T-helper 17 cell (primary cell): ENCODE results near the gene SATB1. TPM values are rescaled to one million over a fixed set of nuclear protein-coding genes. Genes with fewer than 3 reads are reported as not detected.
A peak's percentile ranks its signal among the peaks of the same experiment; 100 is the strongest.

ENCODE experiments used
- ATAC-seq: fragments of 150-1000 bp; cut with Tn5 transposase; 2 replicates; pipeline ENCODE4 v1.10.0; 2021; ENCODE audit warnings: mild to moderate bottlenecking, moderate library complexity
- DNase-seq, 3 donors: peaks; one replicate each; pipeline versions ENCODE4 v3.0.0 to v3.0.0-alpha.2; 2020 to 2021
- H3K9me3 ChIP-seq: one replicate; pipeline ENCODE4 v1.7.0; 2013; ENCODE audit warnings: low read length, mild to moderate bottlenecking; ENCODE audit not compliant: control insufficient read depth, poor library complexity, severe bottlenecking
- H3K27ac Mint-ChIP-seq: one replicate; pipeline ENCODE4 v1.8.0; 2022; ENCODE audit warnings: mild to moderate bottlenecking, moderate library complexity, mixed read lengths
- H3K27me3 Mint-ChIP-seq: one replicate; pipeline ENCODE4 v1.8.0; 2022; ENCODE audit warnings: mixed read lengths
- H3K36me3 Mint-ChIP-seq: one replicate; pipeline ENCODE4 v1.8.0; 2022; ENCODE audit warnings: low read depth, mixed read lengths
- H3K4me1 Mint-ChIP-seq: one replicate; pipeline ENCODE4 v1.8.0; 2022; ENCODE audit warnings: mild to moderate bottlenecking, mixed read lengths
- H3K4me3 Mint-ChIP-seq: one replicate; pipeline ENCODE4 v1.8.0; 2022; ENCODE audit warnings: mild to moderate bottlenecking, moderate library complexity, mixed read lengths
- total RNA-seq, 4 donors: library from RNA in 2 of 4; stranded (reverse) in 2 of 4; gene quantifications; one replicate each; pipeline ENCODE4 v1.2.3 and lab custom pipeline; 2022 to 2026

The SATB1 gene
- total RNA-seq, 2 donors from 2014 or later: 208 TPM

DNA sequence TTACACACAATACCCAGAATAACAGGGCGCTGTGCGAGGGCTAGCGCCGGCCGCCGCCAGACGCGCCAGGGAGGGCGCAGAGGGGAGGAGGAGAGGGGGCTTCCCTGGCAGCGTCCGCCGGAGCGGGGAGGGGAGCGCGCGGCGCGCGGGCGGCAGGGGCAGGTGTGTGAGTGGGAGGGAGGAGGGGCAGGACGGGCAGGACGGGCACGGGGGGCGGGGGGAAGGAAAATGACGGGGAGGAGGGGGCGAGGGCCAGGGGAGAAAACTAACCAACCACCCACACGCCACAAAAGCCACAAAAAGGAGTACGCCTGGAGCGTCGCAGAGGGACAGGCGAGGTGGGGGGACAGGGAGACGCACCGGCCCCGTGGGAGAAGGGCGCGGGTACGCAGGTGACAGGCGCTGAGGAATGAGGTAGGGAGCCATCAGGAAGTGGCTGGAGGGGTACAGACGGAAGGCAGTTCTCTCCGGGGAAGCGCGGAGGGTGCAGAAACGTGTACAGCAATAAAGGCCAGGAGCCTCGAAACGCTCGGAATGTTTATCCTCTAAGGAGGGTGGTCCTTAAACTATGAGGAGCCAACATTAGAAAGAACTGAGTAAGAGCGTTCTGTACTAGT, 610 bp upstream of the SATB1 start:
- H3K27ac Mint-ChIP-seq: peak overlapping the region; percentile 98
- ATAC-seq: peak; percentile 67
- H3K9me3 ChIP-seq: no peaks in the 10 kb centered on the region
- H3K4me3 Mint-ChIP-seq: peak overlapping the region; percentile 97
- H3K4me1 Mint-ChIP-seq: peaks cover 49% of the 10 kb centered on the region
- no peaks in the 10 kb centered on the region for H3K27me3 Mint-ChIP-seq
- peak; percentile 57 to 68 (median 62) for DNase-seq
- peaks cover 5% of the 10 kb centered on the region for H3K36me3 Mint-ChIP-seq

DNA sequence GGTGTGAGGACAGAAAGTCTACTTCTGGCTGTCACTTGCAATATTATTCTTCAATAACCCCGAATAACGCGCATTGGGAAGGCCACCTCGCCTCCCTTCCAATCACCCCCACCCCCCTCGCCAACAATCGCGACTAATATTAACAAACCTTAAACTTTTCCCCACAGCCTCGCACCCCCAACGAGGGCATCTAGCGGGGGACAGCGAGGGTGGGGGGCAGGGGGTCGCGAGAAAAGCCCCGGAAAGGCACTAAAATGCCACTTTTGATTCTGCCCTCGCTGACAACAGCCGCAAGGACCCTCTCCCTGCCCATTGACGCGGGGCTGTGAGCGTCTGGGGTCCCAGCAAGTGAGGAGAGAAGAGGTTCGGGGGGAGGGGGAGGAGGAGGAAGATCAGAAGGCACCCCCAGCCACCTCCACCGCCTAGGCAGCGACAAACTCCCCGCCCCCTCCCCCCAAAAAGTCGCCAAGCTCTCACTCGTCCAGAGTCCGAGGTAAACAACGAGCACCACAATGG, 868 bp downstream of the SATB1 start:
- H3K9me3 ChIP-seq: no peaks in the 10 kb centered on the region
- no peaks in the 10 kb centered on the region for H3K27me3 Mint-ChIP-seq

DNA sequence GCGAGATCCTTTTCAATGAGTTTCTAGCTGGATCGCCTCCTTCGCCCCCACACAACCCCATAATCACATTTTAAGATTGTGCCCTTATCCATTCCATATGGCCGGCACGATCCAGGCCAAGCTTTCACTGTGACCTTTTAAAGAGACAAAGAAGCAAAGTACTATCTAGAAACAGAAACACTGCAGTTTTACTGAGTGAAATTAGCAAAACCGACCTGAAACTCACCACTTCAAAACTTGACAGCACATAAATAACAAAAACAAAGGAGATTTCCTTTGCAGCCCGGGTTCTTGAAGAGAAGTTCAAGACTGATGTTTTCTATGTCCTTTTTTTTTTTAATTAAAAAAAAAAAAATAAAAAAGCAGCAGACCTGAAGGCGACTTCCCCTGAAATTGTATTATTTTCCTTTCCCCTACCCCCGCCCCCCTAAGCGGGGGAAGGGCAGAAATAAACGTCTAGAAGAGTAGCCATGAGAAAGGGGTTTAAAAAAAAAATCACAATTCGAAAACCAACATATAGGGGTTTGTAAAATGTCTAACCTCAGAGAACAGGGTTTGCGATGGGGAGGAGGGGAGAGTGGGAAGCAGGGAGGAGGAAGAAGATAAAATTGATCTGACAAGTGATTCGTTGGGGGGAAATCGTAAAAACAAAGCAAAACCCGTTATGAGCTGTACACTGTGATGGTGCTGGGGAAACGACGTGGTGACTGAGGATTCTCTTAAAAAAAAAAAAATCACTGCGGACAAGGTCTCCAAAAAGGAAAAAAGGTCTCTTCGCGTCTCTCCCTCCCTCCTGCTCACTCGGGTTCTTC, 1.5 kb downstream of the SATB1 start:
- H3K9me3 ChIP-seq: no peaks in the 10 kb centered on the region
- H3K27ac Mint-ChIP-seq: peak overlapping the region; percentile 98
- H3K4me1 Mint-ChIP-seq: peaks cover 46% of the 10 kb centered on the region
- ATAC-seq: no peak
- no peaks in the 10 kb centered on the region for H3K27me3 Mint-ChIP-seq
- H3K36me3 Mint-ChIP-seq: peaks cover 5% of the 10 kb centered on the region
- H3K4me3 Mint-ChIP-seq: peak overlapping the region; percentile 97
- no peak for DNase-seq

More for the DNA sequence above, 868 bp downstream of the SATB1 start:
- ATAC-seq (peak; percentile 4), DNase-seq (no peak)
- peak overlapping the region; percentile 98 for H3K27ac Mint-ChIP-seq
- peaks cover 53% of the 10 kb centered on the region for H3K4me1 Mint-ChIP-seq
- H3K4me3 Mint-ChIP-seq: peak overlapping the region; percentile 97
- H3K36me3 Mint-ChIP-seq: peaks cover 5% of the 10 kb centered on the region

DNA sequence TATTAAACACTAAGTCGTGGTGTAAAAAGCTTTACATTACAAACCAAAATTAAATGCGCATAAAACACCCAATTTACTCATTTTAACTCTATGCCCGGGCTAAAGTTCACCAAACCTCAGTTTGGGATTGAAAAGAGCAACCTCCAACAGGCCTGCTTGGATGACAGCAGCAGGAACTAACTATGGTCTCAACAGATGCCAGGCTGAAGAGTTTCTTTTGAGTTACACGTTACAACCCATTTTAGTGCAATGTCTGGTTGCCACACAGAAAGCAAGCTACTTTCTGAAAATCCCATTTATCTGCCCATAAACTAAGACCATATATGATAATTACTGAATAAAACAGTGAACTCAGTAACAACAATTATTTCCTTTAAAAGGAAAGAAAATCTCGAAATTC, 2.2 kb downstream of the SATB1 start:
- Mint-ChIP-seq H3K36me3 (peaks cover 5% of the 10 kb centered on the region), H3K27ac (peak overlapping the region; percentile 98), H3K27me3 (no peaks in the 10 kb centered on the region), H3K4me1 (peaks cover 45% of the 10 kb centered on the region), H3K4me3 (peak overlapping the region; percentile 97)
- DNase-seq (no peak), ATAC-seq (no peak)
- H3K9me3 ChIP-seq: no peaks in the 10 kb centered on the region

DNA sequence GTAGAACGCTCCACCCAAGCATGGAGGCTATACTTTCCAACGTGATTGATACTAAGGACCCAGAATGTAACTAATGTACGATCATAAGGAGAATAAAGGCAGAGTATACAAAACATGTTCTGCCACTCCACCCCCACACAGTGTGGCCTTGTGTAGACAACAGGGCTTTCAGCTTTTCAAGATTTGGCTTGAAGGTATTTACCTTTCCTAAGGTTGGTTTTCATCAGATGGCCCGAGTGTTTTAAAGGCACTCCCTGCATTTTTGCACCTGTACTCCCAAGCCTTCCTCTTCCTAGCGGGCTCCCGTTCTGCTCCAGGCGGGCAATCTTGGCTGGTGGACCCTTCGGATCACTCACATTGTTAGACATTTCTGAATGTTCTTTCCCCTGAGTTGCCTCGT, 4.6 kb downstream of the SATB1 start:
- Mint-ChIP-seq H3K36me3 (peaks cover 7% of the 10 kb centered on the region), H3K4me3 (peak overlapping the region; percentile 64), H3K27me3 (no peaks in the 10 kb centered on the region), H3K27ac (peak overlapping the region; percentile 90), H3K4me1 (peaks cover 49% of the 10 kb centered on the region)
- H3K9me3 ChIP-seq: no peaks in the 10 kb centered on the region
- ATAC-seq (no peak), DNase-seq (no peak)

DNA sequence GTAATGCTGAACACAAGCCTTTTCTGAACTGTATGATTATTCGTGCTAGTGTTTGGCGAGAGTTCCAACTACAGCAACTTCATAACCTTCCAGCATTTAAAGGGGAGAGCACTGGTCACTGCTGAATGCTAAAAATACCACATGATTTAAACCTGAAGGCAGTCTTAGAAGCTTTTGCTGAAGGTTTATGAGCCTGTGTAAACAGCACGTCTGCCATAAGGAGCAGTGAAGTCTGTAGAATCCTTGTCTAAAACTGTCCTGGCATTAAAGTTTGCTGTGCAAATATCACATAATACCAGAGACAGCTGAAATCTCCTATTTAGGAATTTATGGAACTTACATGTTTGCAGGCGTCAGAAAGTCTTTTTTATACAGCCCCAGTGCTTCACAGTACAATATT, 5.9 kb downstream of the SATB1 start:
- Mint-ChIP-seq H3K4me1 (peaks cover 52% of the 10 kb centered on the region), H3K36me3 (peaks cover 4% of the 10 kb centered on the region), H3K27me3 (no peaks in the 10 kb centered on the region), H3K27ac (peak overlapping the region; percentile 90), H3K4me3 (peak overlapping the region; percentile 41)
- no peaks in the 10 kb centered on the region for H3K9me3 ChIP-seq
- ATAC-seq (no peak), DNase-seq (no peak)

DNA sequence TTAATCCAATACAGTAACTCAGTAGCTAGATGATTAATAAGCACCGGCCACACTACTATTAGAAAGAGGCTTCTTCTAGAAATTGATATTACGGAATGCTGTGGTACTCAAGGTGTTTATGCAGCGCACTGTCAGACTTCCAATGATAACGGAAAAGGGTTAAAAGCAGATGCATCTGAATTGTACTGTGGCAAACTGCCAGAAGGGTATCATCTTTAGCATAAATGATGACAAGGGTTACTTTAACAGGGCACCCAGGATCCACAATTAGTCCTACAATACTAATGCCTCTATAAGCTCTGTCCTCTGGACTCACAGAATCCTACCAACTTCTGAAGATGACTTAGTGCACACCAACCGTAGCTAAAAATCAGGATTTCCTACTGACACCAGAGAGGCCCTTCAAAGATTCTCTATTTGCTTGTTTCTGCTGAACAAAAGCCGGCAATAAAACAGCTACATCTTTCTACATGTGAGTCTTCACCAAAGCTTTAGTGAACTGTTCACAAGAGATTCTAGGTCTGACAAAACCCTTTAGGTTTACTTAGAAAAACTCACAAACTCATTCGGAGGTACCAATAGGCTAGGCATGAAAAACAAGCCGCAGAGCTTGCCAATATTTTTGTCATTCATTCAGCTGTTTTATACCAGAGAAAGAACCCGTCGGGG, 7.1 kb downstream of the SATB1 start:
- ATAC-seq: no peak
- DNase-seq: no peak
- H3K36me3 Mint-ChIP-seq: peaks cover 4% of the 10 kb centered on the region

DNA sequence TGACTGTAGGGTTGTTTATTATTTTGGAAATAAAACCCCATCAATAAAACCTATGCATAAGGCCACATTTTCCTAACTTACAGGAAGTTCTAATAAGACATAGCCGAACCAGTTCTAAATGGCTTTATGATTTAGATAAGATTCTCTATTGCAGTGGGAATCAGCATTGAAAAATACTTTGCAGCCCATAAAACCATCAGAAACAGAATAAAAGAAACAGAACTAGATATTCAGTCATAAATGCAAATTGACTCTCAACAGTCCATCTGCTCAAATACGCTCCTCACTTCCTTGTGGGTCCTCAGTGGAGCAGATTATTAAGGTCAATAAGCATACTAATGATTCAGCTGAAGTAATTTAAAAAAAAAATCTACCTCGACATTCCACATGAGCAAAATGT, 8.8 kb downstream of the SATB1 start:
- Mint-ChIP-seq H3K36me3 (peaks cover 7% of the 10 kb centered on the region), H3K27me3 (no peaks in the 10 kb centered on the region), H3K27ac (peak overlapping the region; percentile 39), H3K4me3 (no peak overlapping the region), H3K4me1 (peaks cover 51% of the 10 kb centered on the region)
- DNase-seq: no peak
- H3K9me3 ChIP-seq: no peaks in the 10 kb centered on the region
- no peak for ATAC-seq

More for the DNA sequence above, 7.1 kb downstream of the SATB1 start:
- H3K9me3 ChIP-seq: no peaks in the 10 kb centered on the region
- Mint-ChIP-seq H3K4me1 (peaks cover 44% of the 10 kb centered on the region), H3K27me3 (no peaks in the 10 kb centered on the region), H3K27ac (peak overlapping the region; percentile 90), H3K4me3 (peak overlapping the region; percentile 52)

DNA sequence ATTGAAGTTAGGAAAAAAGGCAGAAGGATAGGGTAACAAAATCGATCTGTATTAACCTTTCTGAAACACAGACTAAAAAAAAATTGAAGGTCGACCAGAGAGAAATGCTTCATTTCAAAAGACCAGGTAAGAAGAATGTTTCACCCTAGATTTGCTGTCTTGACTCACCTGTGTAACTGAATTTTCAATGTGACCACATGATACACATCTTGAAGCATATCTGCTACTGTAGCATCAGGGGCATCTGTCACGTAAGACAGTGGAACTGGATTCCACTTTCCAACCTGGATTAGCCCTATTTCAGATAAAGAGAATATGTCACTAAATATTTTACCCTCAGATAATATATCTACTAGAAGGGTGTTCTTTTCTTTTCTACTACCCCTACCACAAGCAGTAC, 9.3 kb downstream of the SATB1 start:
- no peak for ATAC-seq
- H3K27me3 Mint-ChIP-seq: no peaks in the 10 kb centered on the region
- no peak overlapping the region for H3K4me3 Mint-ChIP-seq
- H3K9me3 ChIP-seq: no peaks in the 10 kb centered on the region
- H3K36me3 Mint-ChIP-seq: peaks cover 7% of the 10 kb centered on the region
- DNase-seq: no peak
- H3K4me1 Mint-ChIP-seq: peaks cover 50% of the 10 kb centered on the region
- no peak overlapping the region for H3K27ac Mint-ChIP-seq

DNA sequence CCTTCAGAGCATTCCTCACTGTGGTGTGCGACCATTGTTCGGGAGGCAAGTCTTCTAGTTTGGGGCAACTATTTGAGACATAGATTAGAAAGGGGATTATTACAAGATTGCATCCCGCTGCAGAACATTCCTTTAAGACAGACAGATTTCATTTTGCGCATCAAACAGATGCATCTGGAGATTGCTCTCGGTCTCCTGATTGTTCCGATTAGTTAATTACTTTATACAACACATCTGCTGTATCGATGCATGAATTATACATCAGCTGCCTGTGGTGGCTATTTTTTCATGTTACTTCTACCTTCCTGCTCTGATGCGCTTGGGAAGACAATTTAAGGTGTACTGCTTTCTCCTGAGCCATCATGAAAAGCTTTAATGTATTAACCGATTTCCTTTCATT, 10.0 kb downstream of the SATB1 start:
- peaks cover 5% of the 10 kb centered on the region for H3K36me3 Mint-ChIP-seq

DNA sequence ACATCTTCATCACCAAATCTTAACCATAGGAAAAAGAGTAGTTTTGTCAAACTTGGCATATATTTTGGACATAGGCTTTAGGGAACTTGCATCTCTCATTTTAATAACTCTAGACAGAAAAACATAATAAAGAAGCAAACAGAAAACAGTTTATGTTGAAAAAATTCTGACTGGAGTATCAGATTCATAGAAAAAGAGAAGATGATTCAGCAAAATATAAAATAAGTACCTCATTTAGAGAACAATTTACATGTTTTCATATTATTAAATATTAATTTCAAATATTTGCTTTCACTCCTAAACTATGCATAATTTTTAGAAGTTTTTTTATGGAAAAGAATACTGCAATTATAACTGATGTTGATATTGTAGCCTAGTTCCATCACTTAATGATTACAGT, 12.5 kb downstream of the SATB1 start:
- H3K27ac Mint-ChIP-seq: peak overlapping the region; percentile 74
- ATAC-seq (no peak), DNase-seq (no peak)
- peaks cover 39% of the 10 kb centered on the region for H3K4me1 Mint-ChIP-seq
- no peaks in the 10 kb centered on the region for H3K27me3 Mint-ChIP-seq
- no peak overlapping the region for H3K4me3 Mint-ChIP-seq
- H3K9me3 ChIP-seq: no peaks in the 10 kb centered on the region
- H3K36me3 Mint-ChIP-seq: peaks cover 5% of the 10 kb centered on the region

More for the DNA sequence above, 10.0 kb downstream of the SATB1 start:
- H3K9me3 ChIP-seq: no peaks in the 10 kb centered on the region
- no peak for ATAC-seq
- H3K4me3 Mint-ChIP-seq: no peak overlapping the region
- H3K4me1 Mint-ChIP-seq: peaks cover 46% of the 10 kb centered on the region
- H3K27me3 Mint-ChIP-seq: no peaks in the 10 kb centered on the region
- H3K27ac Mint-ChIP-seq: no peak overlapping the region
- DNase-seq: no peak

DNA sequence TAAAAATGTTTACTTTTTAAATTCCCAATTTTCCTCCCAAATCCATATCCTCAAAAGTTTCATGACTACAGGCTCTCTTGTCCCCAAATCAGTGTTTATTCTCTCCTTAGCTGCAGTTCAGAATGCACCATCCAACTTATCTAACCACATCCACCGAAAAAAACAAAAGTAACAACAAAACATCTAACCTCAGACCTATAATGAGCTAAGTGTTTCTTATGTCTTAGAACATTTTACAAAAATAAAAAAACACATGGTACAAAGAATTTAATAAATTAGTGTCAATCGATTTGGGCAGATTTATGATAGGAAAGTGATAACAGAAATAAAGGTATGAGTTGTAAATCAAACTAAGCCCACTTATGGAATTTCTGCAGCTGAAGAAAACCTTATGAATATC, 13.6 kb downstream of the SATB1 start:
- Mint-ChIP-seq H3K27ac (peak overlapping the region; percentile 74), H3K27me3 (no peaks in the 10 kb centered on the region), H3K4me3 (peak overlapping the region; percentile 2), H3K36me3 (peaks cover 6% of the 10 kb centered on the region), H3K4me1 (peaks cover 39% of the 10 kb centered on the region)
- ATAC-seq: peak; percentile 84
- DNase-seq: no peak
- H3K9me3 ChIP-seq: no peaks in the 10 kb centered on the region

DNA sequence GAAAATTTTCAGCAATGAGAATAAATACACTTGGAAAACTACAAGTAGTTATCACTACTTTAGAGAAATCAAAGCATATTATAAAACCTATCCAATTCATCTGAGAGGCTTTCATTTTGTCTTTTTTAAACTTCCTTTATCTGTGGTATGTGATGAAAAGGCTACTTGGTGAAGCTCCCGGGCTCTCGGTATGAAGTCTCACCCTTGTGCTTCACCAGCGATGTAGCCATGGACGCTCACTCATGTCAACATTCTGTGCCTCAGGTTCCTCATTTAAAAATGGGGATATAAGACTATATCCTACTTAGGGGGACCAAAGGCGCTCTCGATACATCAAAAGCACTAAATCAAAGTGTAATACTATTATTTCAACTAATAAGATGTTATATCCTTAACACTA, 14.9 kb downstream of the SATB1 start:
- H3K36me3 Mint-ChIP-seq: peaks cover 6% of the 10 kb centered on the region
- DNase-seq: no peak
- H3K9me3 ChIP-seq: no peaks in the 10 kb centered on the region
- ATAC-seq: no peak
- H3K27me3 Mint-ChIP-seq: no peaks in the 10 kb centered on the region
- no peak overlapping the region for H3K4me3 Mint-ChIP-seq
- peak overlapping the region; percentile 84 for H3K27ac Mint-ChIP-seq
- peaks cover 37% of the 10 kb centered on the region for H3K4me1 Mint-ChIP-seq
